ENCODE data around the gene IPO13.

Gene IPO13

GRCh38 chr1:43956234-43956633, 9.5 kb downstream of the IPO13 start:
- Histone ChIP-seq H3K36me3 (ENCODE audit: control insufficient read depth, insufficient read depth, low read length) (peaks cover 40% of the 10 kb centered on the region), H3K4me3 (ENCODE audit: low read depth, low read length) (no peak overlapping the region), H3K4me1 (ENCODE audit: control insufficient read depth, insufficient read depth, low read length) (no peaks in the 10 kb centered on the region), H3K9me3 (ENCODE audit: control insufficient read depth, insufficient read depth, low read depth, low read length) (no peaks in the 10 kb centered on the region), H3K27ac (ENCODE audit: low read depth, low read length) (no peak overlapping the region), H3K9ac (ENCODE audit: low read length) (no peak overlapping the region), H3K27me3 (ENCODE audit: control insufficient read depth, insufficient read depth, low read length) (no peaks in the 10 kb centered on the region)

- Histone ChIP-seq H3K9ac (ENCODE audit: low read length) (no peak overlapping the region), H3K9me3 (ENCODE audit: control insufficient read depth, insufficient read depth, low read depth, low read length) (no peaks in the 10 kb centered on the region), H3K27ac (ENCODE audit: low read depth, low read length) (no peak overlapping the region), H3K36me3 (ENCODE audit: control insufficient read depth, insufficient read depth, low read length) (peaks cover 42% of the 10 kb centered on the region), H3K4me1 (ENCODE audit: control insufficient read depth, insufficient read depth, low read length) (no peaks in the 10 kb centered on the region), H3K27me3 (ENCODE audit: control insufficient read depth, insufficient read depth, low read length) (no peaks in the 10 kb centered on the region), H3K4me3 (ENCODE audit: low read depth, low read length) (no peak overlapping the region)
Measured at GRCh38 chr1:43957407-43958040, 10.8 kb downstream of the IPO13 start.

- H3K27me3 ChIP-seq (ENCODE audit: control insufficient read depth, insufficient read depth, low read length), result no peaks in the 10 kb centered on the region
- H3K9me3 ChIP-seq (ENCODE audit: control insufficient read depth, insufficient read depth, low read depth, low read length), result no peaks in the 10 kb centered on the region
- no peaks in the 10 kb centered on the region for H3K4me1 ChIP-seq (ENCODE audit: control insufficient read depth, insufficient read depth, low read length)
- H3K9ac ChIP-seq (ENCODE audit: low read length), result no peak overlapping the region
- H3K36me3 ChIP-seq (ENCODE audit: control insufficient read depth, insufficient read depth, low read length), result peaks cover 42% of the 10 kb centered on the region
- no peak overlapping the region for H3K27ac ChIP-seq (ENCODE audit: low read depth, low read length)
- no peak overlapping the region for H3K4me3 ChIP-seq (ENCODE audit: low read depth, low read length)
Measured at GRCh38 chr1:43958351-43959255, 11.9 kb downstream of the IPO13 start.

- Histone ChIP-seq H3K36me3 (ENCODE audit: control insufficient read depth, insufficient read depth, low read length) (peaks cover 42% of the 10 kb centered on the region), H3K27ac (ENCODE audit: low read depth, low read length) (no peak overlapping the region), H3K9ac (ENCODE audit: low read length) (no peak overlapping the region), H3K9me3 (ENCODE audit: control insufficient read depth, insufficient read depth, low read depth, low read length) (no peaks in the 10 kb centered on the region), H3K27me3 (ENCODE audit: control insufficient read depth, insufficient read depth, low read length) (no peaks in the 10 kb centered on the region), H3K4me3 (ENCODE audit: low read depth, low read length) (no peak overlapping the region), H3K4me1 (ENCODE audit: control insufficient read depth, insufficient read depth, low read length) (no peaks in the 10 kb centered on the region)
Measured at GRCh38 chr1:43960798-43961197, 14.0 kb downstream of the IPO13 start.

GRCh38 chr1:43961692-43962091, 14.9 kb downstream of the IPO13 start:
- Histone ChIP-seq H3K9ac (ENCODE audit: low read length) (no peak overlapping the region), H3K4me1 (ENCODE audit: control insufficient read depth, insufficient read depth, low read length) (no peaks in the 10 kb centered on the region), H3K4me3 (ENCODE audit: low read depth, low read length) (no peak overlapping the region), H3K36me3 (ENCODE audit: control insufficient read depth, insufficient read depth, low read length) (peaks cover 38% of the 10 kb centered on the region), H3K27ac (ENCODE audit: low read depth, low read length) (no peak overlapping the region), H3K27me3 (ENCODE audit: control insufficient read depth, insufficient read depth, low read length) (no peaks in the 10 kb centered on the region), H3K9me3 (ENCODE audit: control insufficient read depth, insufficient read depth, low read depth, low read length) (no peaks in the 10 kb centered on the region)

- Histone ChIP-seq H3K9me3 (ENCODE audit: control insufficient read depth, insufficient read depth, low read depth, low read length) (no peaks in the 10 kb centered on the region), H3K27me3 (ENCODE audit: control insufficient read depth, insufficient read depth, low read length) (no peaks in the 10 kb centered on the region), H3K4me3 (ENCODE audit: low read depth, low read length) (no peak overlapping the region), H3K9ac (ENCODE audit: low read length) (no peak overlapping the region), H3K4me1 (ENCODE audit: control insufficient read depth, insufficient read depth, low read length) (no peaks in the 10 kb centered on the region), H3K27ac (ENCODE audit: low read depth, low read length) (no peak overlapping the region), H3K36me3 (ENCODE audit: control insufficient read depth, insufficient read depth, low read length) (peaks cover 33% of the 10 kb centered on the region)
Measured at GRCh38 chr1:43962324-43962723, 15.6 kb downstream of the IPO13 start.

GRCh38 chr1:43963006-43963405, 16.3 kb downstream of the IPO13 start:
- Histone ChIP-seq H3K27me3 (ENCODE audit: control insufficient read depth, insufficient read depth, low read length) (no peaks in the 10 kb centered on the region), H3K27ac (ENCODE audit: low read depth, low read length) (no peak overlapping the region), H3K36me3 (ENCODE audit: control insufficient read depth, insufficient read depth, low read length) (peaks cover 26% of the 10 kb centered on the region), H3K4me1 (ENCODE audit: control insufficient read depth, insufficient read depth, low read length) (no peaks in the 10 kb centered on the region), H3K4me3 (ENCODE audit: low read depth, low read length) (no peak overlapping the region), H3K9me3 (ENCODE audit: control insufficient read depth, insufficient read depth, low read depth, low read length) (no peaks in the 10 kb centered on the region), H3K9ac (ENCODE audit: low read length) (no peak overlapping the region)

GRCh38 chr1:43963890-43964289, 17.1 kb downstream of the IPO13 start:
- Histone ChIP-seq H3K9ac (ENCODE audit: low read length) (no peak overlapping the region), H3K4me3 (ENCODE audit: low read depth, low read length) (no peak overlapping the region), H3K9me3 (ENCODE audit: control insufficient read depth, insufficient read depth, low read depth, low read length) (no peaks in the 10 kb centered on the region), H3K36me3 (ENCODE audit: control insufficient read depth, insufficient read depth, low read length) (peaks cover 18% of the 10 kb centered on the region), H3K27ac (ENCODE audit: low read depth, low read length) (no peak overlapping the region), H3K27me3 (ENCODE audit: control insufficient read depth, insufficient read depth, low read length) (no peaks in the 10 kb centered on the region), H3K4me1 (ENCODE audit: control insufficient read depth, insufficient read depth, low read length) (no peaks in the 10 kb centered on the region)

GRCh38 chr1:43965316-43965715, 18.6 kb downstream of the IPO13 start:
- no peaks in the 10 kb centered on the region for H3K27me3 ChIP-seq (ENCODE audit: control insufficient read depth, insufficient read depth, low read length)
- H3K36me3 ChIP-seq (ENCODE audit: control insufficient read depth, insufficient read depth, low read length), result peaks cover 11% of the 10 kb centered on the region
- H3K9ac ChIP-seq (ENCODE audit: low read length), result no peak overlapping the region
- no peaks in the 10 kb centered on the region for H3K4me1 ChIP-seq (ENCODE audit: control insufficient read depth, insufficient read depth, low read length)
- no peak overlapping the region for H3K4me3 ChIP-seq (ENCODE audit: low read depth, low read length)
- H3K9me3 ChIP-seq (ENCODE audit: control insufficient read depth, insufficient read depth, low read depth, low read length), result no peaks in the 10 kb centered on the region
- H3K27ac ChIP-seq (ENCODE audit: low read depth, low read length), result no peak overlapping the region

GRCh38 chr1:43968348-43968948, 21.7 kb downstream of the IPO13 start:
- H3K36me3 ChIP-seq (ENCODE audit: control insufficient read depth, insufficient read depth, low read length), result peaks cover 24% of the 10 kb centered on the region
- no peak overlapping the region for H3K9ac ChIP-seq (ENCODE audit: low read length)
- no peaks in the 10 kb centered on the region for H3K9me3 ChIP-seq (ENCODE audit: control insufficient read depth, insufficient read depth, low read depth, low read length)
- peaks cover 5% of the 10 kb centered on the region; the same call in 1 of the 2 replicates for H3K4me1 ChIP-seq (ENCODE audit: control insufficient read depth, insufficient read depth, low read length)
- H3K27ac ChIP-seq (ENCODE audit: low read depth, low read length), result no peak overlapping the region
- H3K4me3 ChIP-seq (ENCODE audit: low read depth, low read length), result no peak overlapping the region
- H3K27me3 ChIP-seq (ENCODE audit: control insufficient read depth, insufficient read depth, low read length), result no peaks in the 10 kb centered on the region

GRCh38 chr1:43969416-43969745, 22.6 kb downstream of the IPO13 start:
- Histone ChIP-seq H3K27ac (ENCODE audit: low read depth, low read length) (no peak overlapping the region), H3K4me1 (ENCODE audit: control insufficient read depth, insufficient read depth, low read length) (peaks cover 12% of the 10 kb centered on the region; the same call in 1 of the 2 replicates), H3K9ac (ENCODE audit: low read length) (no peak overlapping the region), H3K36me3 (ENCODE audit: control insufficient read depth, insufficient read depth, low read length) (peaks cover 24% of the 10 kb centered on the region), H3K9me3 (ENCODE audit: control insufficient read depth, insufficient read depth, low read depth, low read length) (no peaks in the 10 kb centered on the region), H3K4me3 (ENCODE audit: low read depth, low read length) (peak overlapping the region; percentile 51), H3K27me3 (ENCODE audit: control insufficient read depth, insufficient read depth, low read length) (no peaks in the 10 kb centered on the region)
